WTC11 (cell line): Measurements from ENCODE around the gene GALNT5. TPM values are rescaled to one million over a fixed set of nuclear protein-coding genes. Genes with fewer than 3 reads are reported as not detected.

ENCODE experiments used
- ATAC-seq: fragments of 200-7000 bp; cut with Tn5 transposase; 2 replicates; pipeline ENCODE4 v1.10.0; 2021; ENCODE audit warnings: mild to moderate bottlenecking, moderate library complexity
- CTCF ChIA-PET: fragments of 300-600 bp; sonication (Branson Sonifier 250); formaldehyde crosslinking; loops from one replicate; lab custom pipeline; 2021; ENCODE audit warnings: antibody characterized with exemption; lab: Charles Lee
- POLR2A ChIA-PET: fragments of 350-600 bp; sonication (Branson Sonifier 250); formaldehyde crosslinking; loops from one replicate; lab custom pipeline; 2021; ENCODE audit warnings: antibody characterized with exemption; lab: Charles Lee
- DNase-seq: peaks from one replicate; pipeline ENCODE4 v3.0.0; 2021; ENCODE audit warnings: low spot score
- H3K27ac Mint-ChIP-seq: 2 replicates; pipeline ENCODE4 v1.8.0; 2021; ENCODE audit warnings: mixed read lengths
- H3K27me3 Mint-ChIP-seq: 2 replicates; pipeline ENCODE4 v1.8.0; 2021; ENCODE audit warnings: low read depth, mild to moderate bottlenecking, moderate library complexity, mixed read lengths
- H3K36me3 Mint-ChIP-seq: 2 replicates; pipeline ENCODE4 v1.8.0; 2021; ENCODE audit warnings: mixed read lengths
- H3K4me1 Mint-ChIP-seq: 2 replicates; pipeline ENCODE4 v1.8.0; 2022; ENCODE audit warnings: mixed read lengths
- H3K4me3 Mint-ChIP-seq: 2 replicates; pipeline ENCODE4 v1.8.0; 2021; ENCODE audit warnings: mild to moderate bottlenecking, moderate library complexity, mixed read lengths
- H3K9me3 Mint-ChIP-seq: 2 replicates; pipeline ENCODE4 v1.8.0; 2021; ENCODE audit warnings: mixed read lengths
- ARID4B ChIP-seq: sonication (generic); formaldehyde crosslinking; IDR thresholded peaks from 2 replicates; pipeline ENCODE4 v1.8.0; 2023; ENCODE audit warnings: missing genetic modification reagents, mild to moderate bottlenecking, borderline replicate concordance
- CREM ChIP-seq: sonication (generic); formaldehyde crosslinking; IDR thresholded peaks from 2 replicates; pipeline ENCODE4 v1.8.1; 2022; ENCODE audit warnings: mild to moderate bottlenecking, missing genetic modification reagents, moderate library complexity
- FOXP1 ChIP-seq: sonication (generic); formaldehyde crosslinking; IDR thresholded peaks from 2 replicates; pipeline ENCODE4 v1.8.0; 2022; ENCODE audit warnings: missing genetic modification reagents, mild to moderate bottlenecking, moderate library complexity, borderline replicate concordance
- MYBL2 ChIP-seq: sonication (generic); formaldehyde crosslinking; IDR thresholded peaks from 2 replicates; pipeline ENCODE4 v1.8.1; 2023; ENCODE audit warnings: mild to moderate bottlenecking, moderate library complexity, missing genetic modification reagents
- NFATC4 ChIP-seq: fragments of 250-450 bp; sonication (Bioruptor Pico); IDR thresholded peaks from 2 replicates; pipeline ENCODE4 v1.9.0; 2021; ENCODE audit warnings: mild to moderate bottlenecking
- RORB ChIP-seq: fragments of 250-450 bp; sonication (Bioruptor Pico); IDR thresholded peaks from 2 replicates; pipeline ENCODE4 v1.9.0; 2021; ENCODE audit warnings: mild to moderate bottlenecking
- TEAD1 ChIP-seq: sonication (generic); formaldehyde crosslinking; IDR thresholded peaks from 2 replicates; pipeline ENCODE4 v1.8.0; 2022; ENCODE audit warnings: mild to moderate bottlenecking, missing genetic modification reagents
- ZBTB43 ChIP-seq: sonication (generic); formaldehyde crosslinking; IDR thresholded peaks from 2 replicates; pipeline ENCODE4 v1.8.1; 2023; ENCODE audit warnings: mild to moderate bottlenecking, missing genetic modification reagents
- ZNF396 ChIP-seq: fragments of 250-450 bp; sonication (Bioruptor Pico); IDR thresholded peaks from 2 replicates; pipeline ENCODE4 v1.8.0; 2021; ENCODE audit warnings: mild to moderate bottlenecking, moderate library complexity, borderline replicate concordance
- ZNF416 ChIP-seq: fragments of 250-450 bp; sonication (Bioruptor Pico); IDR thresholded peaks from 2 replicates; pipeline ENCODE4 v1.9.0; 2021; ENCODE audit warnings: mild to moderate bottlenecking, inconsistent platforms
- total RNA-seq: library from RNA; stranded (reverse); gene quantifications from 3 replicates; pipeline ENCODE4 v1.2.3, GENCODE V29; 2021
- TF ChIP-seq, protein P1 (sequence below): sonication (generic); formaldehyde crosslinking; IDR thresholded peaks from 2 replicates; pipeline ENCODE4 v1.8.0; 2023; ENCODE audit warnings: mild to moderate bottlenecking, missing genetic modification reagents
- TF ChIP-seq, protein P2 (sequence below): sonication (generic); formaldehyde crosslinking; IDR thresholded peaks from 2 replicates; pipeline ENCODE4 v1.8.0; 2023; ENCODE audit warnings: missing genetic modification reagents
- TF ChIP-seq, protein P3 (sequence below): fragments of 250-450 bp; sonication (Bioruptor Pico); IDR thresholded peaks from 2 replicates; pipeline ENCODE4 v1.9.0; 2021; ENCODE audit warnings: moderate library complexity, mild to moderate bottlenecking, inconsistent platforms, borderline replicate concordance

Gene GALNT5
- total RNA-seq, 1 experiment from 2014 or later = 0.17 TPM

- TF ChIP-seq ZBTB43 (CRISPR knock-in tag) (no peak), ARID4B (CRISPR knock-in tag) (no peak), CREM (CRISPR knock-in tag) (no peak), ZNF416 (CRISPR knock-in tag) (no peak)
- TF ChIP-seq, protein P1, sequence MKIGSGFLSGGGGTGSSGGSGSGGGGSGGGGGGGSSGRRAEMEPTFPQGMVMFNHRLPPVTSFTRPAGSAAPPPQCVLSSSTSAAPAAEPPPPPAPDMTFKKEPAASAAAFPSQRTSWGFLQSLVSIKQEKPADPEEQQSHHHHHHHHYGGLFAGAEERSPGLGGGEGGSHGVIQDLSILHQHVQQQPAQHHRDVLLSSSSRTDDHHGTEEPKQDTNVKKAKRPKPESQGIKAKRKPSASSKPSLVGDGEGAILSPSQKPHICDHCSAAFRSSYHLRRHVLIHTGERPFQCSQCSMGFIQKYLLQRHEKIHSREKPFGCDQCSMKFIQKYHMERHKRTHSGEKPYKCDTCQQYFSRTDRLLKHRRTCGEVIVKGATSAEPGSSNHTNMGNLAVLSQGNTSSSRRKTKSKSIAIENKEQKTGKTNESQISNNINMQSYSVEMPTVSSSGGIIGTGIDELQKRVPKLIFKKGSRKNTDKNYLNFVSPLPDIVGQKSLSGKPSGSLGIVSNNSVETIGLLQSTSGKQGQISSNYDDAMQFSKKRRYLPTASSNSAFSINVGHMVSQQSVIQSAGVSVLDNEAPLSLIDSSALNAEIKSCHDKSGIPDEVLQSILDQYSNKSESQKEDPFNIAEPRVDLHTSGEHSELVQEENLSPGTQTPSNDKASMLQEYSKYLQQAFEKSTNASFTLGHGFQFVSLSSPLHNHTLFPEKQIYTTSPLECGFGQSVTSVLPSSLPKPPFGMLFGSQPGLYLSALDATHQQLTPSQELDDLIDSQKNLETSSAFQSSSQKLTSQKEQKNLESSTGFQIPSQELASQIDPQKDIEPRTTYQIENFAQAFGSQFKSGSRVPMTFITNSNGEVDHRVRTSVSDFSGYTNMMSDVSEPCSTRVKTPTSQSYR = no peak
These were observed 6.6 kb downstream of the GALNT5 start (continued) for GRCh38 chr2:157264099-157264498.

GRCh38 chr2:157265825-157266224 is 8.3 kb downstream of the GALNT5 start:
- no peak overlapping the region for H3K4me3 Mint-ChIP-seq
- CTCF ChIA-PET = no interaction called here
- no peak for DNase-seq
- POLR2A ChIA-PET = no interaction called here
- no peak for TF ChIP-seq FOXP1 (CRISPR knock-in tag)
- TF ChIP-seq NFATC4 (CRISPR knock-in tag) = no peak
- no peak for TF ChIP-seq TEAD1 (CRISPR knock-in tag)
- TF ChIP-seq, protein P2, sequence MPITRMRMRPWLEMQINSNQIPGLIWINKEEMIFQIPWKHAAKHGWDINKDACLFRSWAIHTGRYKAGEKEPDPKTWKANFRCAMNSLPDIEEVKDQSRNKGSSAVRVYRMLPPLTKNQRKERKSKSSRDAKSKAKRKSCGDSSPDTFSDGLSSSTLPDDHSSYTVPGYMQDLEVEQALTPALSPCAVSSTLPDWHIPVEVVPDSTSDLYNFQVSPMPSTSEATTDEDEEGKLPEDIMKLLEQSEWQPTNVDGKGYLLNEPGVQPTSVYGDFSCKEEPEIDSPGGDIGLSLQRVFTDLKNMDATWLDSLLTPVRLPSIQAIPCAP = no peak
- TF ChIP-seq RORB (CRISPR knock-in tag) = no peak
- TF ChIP-seq, protein P3, sequence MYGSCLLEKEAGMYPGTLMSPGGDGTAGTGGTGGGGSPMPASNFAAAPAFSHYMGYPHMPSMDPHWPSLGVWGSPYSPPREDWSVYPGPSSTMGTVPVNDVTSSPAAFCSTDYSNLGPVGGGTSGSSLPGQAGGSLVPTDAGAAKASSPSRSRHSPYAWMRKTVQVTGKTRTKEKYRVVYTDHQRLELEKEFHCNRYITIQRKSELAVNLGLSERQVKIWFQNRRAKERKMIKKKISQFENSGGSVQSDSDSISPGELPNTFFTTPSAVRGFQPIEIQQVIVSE (CRISPR knock-in tag) = no peak
- TF ChIP-seq, all 79 proteins: peak for 0
- ATAC-seq = no peak
- 0 out of 2 replicates have a peak, but pooled peaks cover 3% of the 10 kb centered on the region for H3K9me3 Mint-ChIP-seq
- no peak overlapping the region for H3K27ac Mint-ChIP-seq
- no peaks in the 10 kb centered on the region for H3K36me3 Mint-ChIP-seq
- peaks cover 27% of the 10 kb centered on the region for H3K4me1 Mint-ChIP-seq
- no peaks in the 10 kb centered on the region for H3K27me3 Mint-ChIP-seq

DNA sequence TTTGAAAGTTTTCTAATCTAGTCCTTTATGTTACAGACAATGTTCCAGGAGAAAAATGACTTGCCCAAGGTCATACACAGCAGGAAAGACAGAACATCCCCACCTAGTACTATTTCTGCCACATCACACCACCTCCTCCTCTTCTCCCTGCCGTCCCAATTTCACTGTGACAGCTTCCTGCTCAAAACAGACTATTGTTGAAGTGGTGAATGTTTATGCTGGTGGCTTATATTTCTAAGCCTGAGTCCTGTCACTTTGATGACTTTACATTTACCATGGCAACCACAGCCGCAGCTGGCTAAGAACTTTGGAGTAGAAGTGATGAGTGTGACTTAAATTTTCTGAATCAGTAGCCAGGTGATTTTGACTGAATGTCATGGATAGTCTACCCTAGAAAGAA is 10.0 kb downstream of the GALNT5 start:
- POLR2A ChIA-PET = no interaction called here
- TF ChIP-seq MYBL2 (CRISPR knock-in tag) (no peak), ZNF396 (CRISPR knock-in tag) (no peak)
- no peaks in the 10 kb centered on the region for H3K27me3 Mint-ChIP-seq
- no peak overlapping the region for H3K27ac Mint-ChIP-seq
- ATAC-seq (no peak), DNase-seq (no peak)
- H3K4me1 Mint-ChIP-seq = peaks cover 27% of the 10 kb centered on the region
- 0 out of 2 replicates have a peak, but pooled peaks cover 3% of the 10 kb centered on the region for H3K9me3 Mint-ChIP-seq
- CTCF ChIA-PET = interaction anchor here (1.8 kb wide), 1 partner anchor 60 kb away, joined by 4 read pairs; no protein-coding TSS in a partner anchor
- no peak overlapping the region for H3K4me3 Mint-ChIP-seq
- H3K36me3 Mint-ChIP-seq = no peaks in the 10 kb centered on the region
